HFFc6 (cell line): Measurements from ENCODE around the gene SCAF4. TPM values are rescaled to one million over a fixed set of nuclear protein-coding genes. Genes with fewer than 3 reads are reported as not detected.

Experiments used
- DNase-seq: peaks from one replicate; pipeline ENCODE4 v3.0.0-alpha.2; 2018
- H3K27ac Mint-ChIP-seq: 2 replicates; pipeline ENCODE4 v1.8.0; 2020; ENCODE audit warnings: mild to moderate bottlenecking, mixed read lengths
- H3K27me3 Mint-ChIP-seq: 2 replicates; pipeline ENCODE4 v1.8.0; 2021; ENCODE audit warnings: mild to moderate bottlenecking, moderate library complexity, mixed read lengths; ENCODE audit not compliant: insufficient read depth
- H3K36me3 Mint-ChIP-seq: 2 replicates; pipeline ENCODE4 v1.8.0; 2021; ENCODE audit warnings: low read depth, mixed read lengths
- H3K4me1 Mint-ChIP-seq: 2 replicates; pipeline ENCODE4 v1.8.0; 2020; ENCODE audit warnings: low read depth, mixed read lengths
- H3K4me3 Mint-ChIP-seq: 2 replicates; pipeline ENCODE4 v1.8.0; 2020; ENCODE audit warnings: mild to moderate bottlenecking, moderate library complexity, mixed read lengths
- H3K9me3 Mint-ChIP-seq: 2 replicates; pipeline ENCODE4 v1.8.0; 2020; ENCODE audit warnings: mild to moderate bottlenecking, mixed read lengths
- CTCF ChIP-seq: fragments of 200-600 bp; sonication (generic); IDR thresholded peaks from 2 replicates; pipeline ENCODE4 v1.5.0; 2021; ENCODE audit warnings: antibody characterized with exemption, mild to moderate bottlenecking
- total RNA-seq, 6 experiments: library from RNA; stranded (reverse); fragmentation: NEBNext Ultra II Directional; extraction: Animal tissue kit (Norgen Biotek cat#: 25700); gene quantifications; 2 replicates in 1 of 6; 3 replicates in 5 of 6; pipeline ENCODE4 v1.2.3, GENCODE V29; 2021

The SCAF4 gene
- total RNA-seq, 6 experiments from 2014 or later: 21.8 to 28.4 (median 26.3) TPM

DNA sequence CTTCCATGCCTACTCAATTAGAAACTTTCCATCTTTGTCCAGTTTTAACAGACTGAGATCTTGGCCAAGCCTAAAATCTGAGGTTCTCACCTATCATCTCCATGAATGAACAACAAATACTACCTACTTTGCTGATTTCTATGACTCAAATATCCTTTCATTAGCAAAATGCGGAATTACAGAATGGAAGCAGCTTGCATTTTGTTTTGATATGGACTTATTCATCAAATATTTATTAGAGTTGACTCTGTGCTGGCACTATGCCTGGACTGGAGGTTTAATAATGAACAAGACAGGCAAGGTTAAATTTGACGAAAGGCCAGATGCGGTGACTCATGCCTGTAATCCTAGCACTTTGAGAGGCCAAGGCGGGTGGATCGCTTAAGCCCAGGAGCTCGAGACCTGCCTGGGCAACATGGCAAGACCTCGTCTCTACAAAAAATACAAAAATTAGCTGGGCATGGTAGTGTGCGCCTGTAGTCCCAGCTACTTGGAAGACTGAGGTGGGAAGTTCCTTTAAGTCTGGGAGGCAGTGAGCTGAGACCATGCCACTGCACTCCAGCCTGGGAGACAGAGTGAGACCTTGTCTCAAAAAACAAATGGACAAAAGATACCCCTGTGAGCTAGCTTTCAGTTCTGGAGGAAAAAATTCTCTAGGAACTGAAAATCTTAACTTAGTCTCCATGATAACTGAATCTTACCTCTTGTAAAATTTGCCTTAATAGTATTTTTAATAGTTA lies 101.8 kb downstream of the SCAF4 start:
- DNase-seq: peak; percentile 85
- Mint-ChIP-seq H3K27ac (no peak overlapping the region), H3K4me1 (peaks cover 10% of the 10 kb centered on the region), H3K9me3 (no peaks in the 10 kb centered on the region), H3K36me3 (no peaks in the 10 kb centered on the region), H3K4me3 (no peak overlapping the region), H3K27me3 (peaks cover 6% of the 10 kb centered on the region)
- TF ChIP-seq CTCF: no peak

DNA sequence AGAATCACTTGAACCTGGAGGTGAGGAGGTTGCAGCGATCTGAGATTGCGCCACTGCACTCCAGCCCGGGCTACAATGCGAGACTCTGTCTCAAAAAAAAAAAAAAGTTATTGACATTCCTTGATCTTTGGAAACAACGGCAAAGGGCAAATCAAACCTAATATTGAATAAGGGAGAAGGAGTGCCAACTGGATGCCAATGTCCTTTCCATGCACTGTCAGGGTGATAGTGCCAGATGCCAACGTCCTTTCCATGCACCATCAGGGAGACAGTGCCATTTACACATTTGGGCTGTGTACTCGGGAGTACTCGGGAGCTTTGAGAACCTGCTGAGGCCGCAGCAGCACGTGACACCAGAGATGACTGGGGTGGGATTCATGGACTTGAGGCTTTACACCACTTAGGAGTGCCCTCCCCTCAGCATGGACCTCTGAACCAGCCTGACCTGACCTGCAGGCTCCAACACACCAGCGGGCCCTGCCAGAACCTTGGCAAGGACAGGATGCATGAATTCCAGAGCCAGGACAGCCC lies 106.9 kb downstream of the SCAF4 start:
- Mint-ChIP-seq H3K4me3 (no peak overlapping the region), H3K4me1 (peaks cover 5% of the 10 kb centered on the region), H3K9me3 (no peaks in the 10 kb centered on the region; the same call in 1 of the 2 replicates), H3K27ac (no peak overlapping the region), H3K36me3 (no peaks in the 10 kb centered on the region), H3K27me3 (peaks cover 13% of the 10 kb centered on the region)
- DNase-seq: no peak
- TF ChIP-seq CTCF: no peak

- Mint-ChIP-seq H3K4me1 (no peaks in the 10 kb centered on the region), H3K9me3 (no peaks in the 10 kb centered on the region; the same call in 1 of the 2 replicates), H3K27me3 (peaks cover 13% of the 10 kb centered on the region), H3K36me3 (no peaks in the 10 kb centered on the region), H3K27ac (no peak overlapping the region), H3K4me3 (no peak overlapping the region)
- no peak for TF ChIP-seq CTCF
- no peak for DNase-seq
Observed at GRCh38 chr21:31624181-31624580, 107.7 kb downstream of the SCAF4 start.

- no peak for DNase-seq
- Mint-ChIP-seq H3K9me3 (no peaks in the 10 kb centered on the region; the same call in 1 of the 2 replicates), H3K27ac (no peak overlapping the region), H3K27me3 (peaks cover 13% of the 10 kb centered on the region), H3K36me3 (no peaks in the 10 kb centered on the region), H3K4me1 (no peaks in the 10 kb centered on the region), H3K4me3 (no peak overlapping the region)
- TF ChIP-seq CTCF: no peak; the same call in 1 of the 2 replicates
Observed at GRCh38 chr21:31623664-31624063, 108.3 kb downstream of the SCAF4 start.

- no peaks in the 10 kb centered on the region; the same call in 1 of the 2 replicates for H3K9me3 Mint-ChIP-seq
- H3K27me3 Mint-ChIP-seq: peaks cover 13% of the 10 kb centered on the region
- H3K36me3 Mint-ChIP-seq: no peaks in the 10 kb centered on the region
- no peak overlapping the region for H3K27ac Mint-ChIP-seq
- no peak for DNase-seq
- no peak overlapping the region for H3K4me3 Mint-ChIP-seq
- H3K4me1 Mint-ChIP-seq: no peaks in the 10 kb centered on the region
- TF ChIP-seq CTCF: no peak
Observed at GRCh38 chr21:31622397-31622796, 109.5 kb downstream of the SCAF4 start.

Other genes starting within 250 kb of the SCAF4 start
- 100 to 1,000 TPM; 236 to 290 (median 281) TPM for gene SOD1, start 72.4 kb downstream of the SCAF4 start, total RNA-seq
- gene HUNK, start 140.9 kb upstream of the SCAF4 start, total RNA-seq: not detected